DMS153 treated with DMSO at 0.1 percent for 48 hours (cell line): ENCODE results near the gene SCART1.
"Not testable (repeated sequence)": the region's sequence is repeated elsewhere in the genome, so short reads cannot be mapped to it uniquely, and the experiment has no call there.

ENCODE experiments used
- DNase-seq: peaks from one replicate; lab custom pipeline; 2025; ENCODE audit not compliant: unreplicated experiment; lab: John Stamatoyannopoulos, UW

Gene SCART1

DNA sequence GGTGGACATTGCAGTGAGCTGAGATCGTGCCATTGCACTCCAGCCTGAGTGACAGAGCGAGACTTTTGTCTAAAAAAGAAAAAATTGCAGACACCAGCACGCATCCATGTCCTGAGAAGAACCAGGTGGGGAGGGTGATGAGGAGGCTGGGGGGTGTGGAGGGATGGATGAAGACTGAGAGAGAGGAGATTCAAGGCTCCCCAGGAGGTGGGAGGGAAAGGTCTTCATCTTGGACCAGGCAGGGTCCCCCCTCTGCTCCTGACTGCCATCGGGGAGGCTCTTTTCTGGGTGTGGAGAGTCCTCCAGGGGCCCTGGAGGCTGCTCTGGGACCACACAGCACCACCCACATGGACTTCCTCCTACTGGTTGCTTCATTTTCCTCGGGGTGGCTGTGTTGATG is 1.5 kb downstream of the SCART1 start:
- DNase-seq: no peak

DNA sequence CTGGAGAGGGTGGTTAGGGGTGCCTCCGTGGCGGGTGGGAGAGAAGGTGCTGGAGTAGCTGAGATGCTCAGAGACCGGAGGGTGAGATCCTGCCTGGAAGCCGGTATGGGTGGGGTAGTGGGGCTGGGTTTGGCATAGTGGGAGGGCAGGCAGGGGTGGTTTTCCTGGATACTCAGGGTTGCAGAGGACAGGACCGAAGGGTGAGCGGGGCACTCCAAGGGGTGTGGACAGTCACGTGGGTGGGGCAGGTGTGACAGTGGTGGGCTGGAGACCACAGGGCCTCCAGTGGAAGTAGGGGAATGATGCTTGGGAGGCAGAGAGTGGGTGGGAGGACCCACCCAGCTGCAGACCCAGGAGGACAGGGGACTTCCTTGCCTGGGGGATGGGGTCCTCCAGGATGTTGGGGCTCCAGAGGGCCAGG is 1.9 kb downstream of the SCART1 start:
- DNase-seq: no peak

DNA sequence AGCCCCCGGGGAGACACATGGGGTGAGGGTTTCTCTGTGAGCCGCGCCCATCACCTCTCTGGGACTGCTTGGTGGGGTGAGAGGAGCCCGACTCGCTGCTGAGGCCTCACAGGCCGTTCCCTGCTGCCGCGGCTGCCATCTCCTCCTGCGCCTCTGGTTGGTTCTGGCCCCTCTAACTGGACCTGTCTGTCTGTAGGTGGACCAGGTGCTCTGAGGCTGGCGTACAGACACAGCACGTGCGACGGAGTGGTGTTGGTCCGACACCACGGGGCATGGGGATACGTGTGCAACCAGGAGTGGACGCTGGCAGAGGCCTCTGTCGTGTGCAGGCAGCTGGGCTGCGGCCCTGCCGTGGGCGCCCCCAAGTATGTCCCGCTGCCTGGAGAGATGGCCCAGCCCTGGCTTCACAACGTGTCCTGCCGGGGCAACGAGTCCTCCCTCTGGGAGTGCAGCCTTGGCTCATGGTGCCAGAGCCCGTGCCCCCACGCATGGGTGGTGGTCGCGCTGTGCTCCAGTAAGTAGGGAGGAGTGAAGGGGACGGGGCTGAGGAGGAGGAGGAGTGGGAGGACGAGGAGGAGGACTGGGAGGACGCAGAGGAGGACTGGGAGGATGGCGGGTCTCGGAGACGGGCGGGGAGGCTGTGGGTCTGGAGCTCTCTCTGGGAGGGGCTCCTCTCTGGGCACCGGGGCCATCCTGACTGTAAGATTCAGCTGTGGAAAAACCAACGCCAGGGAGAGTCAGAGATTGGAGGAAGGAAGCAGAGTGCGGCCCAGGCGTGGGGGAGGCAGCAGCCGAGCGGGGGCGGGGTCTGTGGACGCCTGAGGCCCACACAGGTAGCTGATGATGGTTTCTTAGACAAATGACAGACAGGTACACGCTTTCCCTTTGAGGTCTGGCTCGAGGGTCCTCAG is 2.6 kb downstream of the SCART1 start:
- no peak for DNase-seq

DNA sequence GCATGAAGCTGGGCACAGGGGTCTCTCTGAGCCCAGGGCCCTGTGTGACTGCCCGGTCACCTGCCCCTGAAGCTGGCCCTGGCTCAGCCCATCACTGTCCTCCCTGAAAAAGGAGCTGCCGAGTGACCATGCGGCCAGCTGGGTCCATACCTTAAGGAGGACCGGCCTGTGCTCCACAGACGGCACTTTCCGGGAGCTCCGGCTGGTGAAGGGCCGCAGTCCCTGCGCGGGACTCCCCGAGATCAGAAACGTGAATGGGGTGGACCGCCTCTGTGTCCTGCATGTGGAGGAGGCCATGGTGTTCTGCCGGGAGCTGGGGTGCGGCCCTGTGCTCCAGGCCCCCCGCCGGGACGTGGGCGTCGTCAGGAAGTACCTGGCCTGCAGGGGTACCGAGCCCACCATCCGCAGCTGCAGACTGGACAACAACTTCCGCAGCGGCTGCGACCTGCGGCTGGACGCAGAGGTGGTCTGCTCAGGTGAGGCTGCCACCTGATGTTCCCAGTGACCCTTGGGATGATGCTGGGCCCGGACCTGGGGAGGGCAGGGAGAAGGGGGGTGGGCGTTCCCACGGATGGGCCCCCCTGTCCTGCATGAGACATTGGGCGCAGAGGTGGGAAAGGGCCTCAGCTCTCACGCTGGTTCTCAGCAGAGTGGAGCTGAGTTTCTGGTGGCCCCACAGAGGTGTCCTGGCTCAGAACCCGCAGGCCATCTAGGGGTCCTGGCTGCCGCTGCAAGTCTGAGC is 3.5 kb downstream of the SCART1 start:
- DNase-seq: no peak

DNA sequence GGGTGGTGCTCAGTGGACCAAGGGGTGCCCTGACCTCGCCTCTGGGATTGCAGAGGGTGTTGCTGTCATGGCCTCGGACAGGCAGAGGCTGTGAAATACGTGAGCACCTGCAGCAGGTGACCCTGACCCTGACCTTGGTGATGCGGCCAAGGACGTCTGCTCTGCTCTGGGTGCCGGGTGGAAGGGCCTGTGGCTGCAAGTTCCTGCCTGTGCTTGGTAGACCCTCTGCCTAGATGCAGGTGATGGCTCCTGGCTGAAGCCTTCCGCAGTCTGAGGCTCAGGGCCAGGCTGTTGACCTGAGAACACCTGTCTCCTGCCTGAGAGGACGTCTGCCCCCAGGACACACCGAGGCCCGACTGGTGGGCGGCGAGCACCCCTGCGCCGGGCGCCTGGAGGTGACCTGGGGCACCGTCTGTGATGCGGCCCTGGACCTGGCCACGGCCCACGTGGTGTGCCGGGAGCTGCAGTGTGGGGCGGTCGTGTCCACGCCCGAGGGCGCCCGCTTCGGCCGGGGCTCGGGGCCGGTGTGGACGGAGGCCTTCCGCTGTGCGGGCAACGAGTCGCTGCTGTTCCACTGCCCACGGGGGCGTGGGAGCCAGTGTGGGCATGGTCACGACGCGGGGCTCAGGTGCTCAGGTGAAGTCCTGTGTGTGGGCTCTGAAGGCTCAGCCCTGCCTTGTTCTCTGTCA is 4.4 kb downstream of the SCART1 start:
- no peak for DNase-seq

DNA sequence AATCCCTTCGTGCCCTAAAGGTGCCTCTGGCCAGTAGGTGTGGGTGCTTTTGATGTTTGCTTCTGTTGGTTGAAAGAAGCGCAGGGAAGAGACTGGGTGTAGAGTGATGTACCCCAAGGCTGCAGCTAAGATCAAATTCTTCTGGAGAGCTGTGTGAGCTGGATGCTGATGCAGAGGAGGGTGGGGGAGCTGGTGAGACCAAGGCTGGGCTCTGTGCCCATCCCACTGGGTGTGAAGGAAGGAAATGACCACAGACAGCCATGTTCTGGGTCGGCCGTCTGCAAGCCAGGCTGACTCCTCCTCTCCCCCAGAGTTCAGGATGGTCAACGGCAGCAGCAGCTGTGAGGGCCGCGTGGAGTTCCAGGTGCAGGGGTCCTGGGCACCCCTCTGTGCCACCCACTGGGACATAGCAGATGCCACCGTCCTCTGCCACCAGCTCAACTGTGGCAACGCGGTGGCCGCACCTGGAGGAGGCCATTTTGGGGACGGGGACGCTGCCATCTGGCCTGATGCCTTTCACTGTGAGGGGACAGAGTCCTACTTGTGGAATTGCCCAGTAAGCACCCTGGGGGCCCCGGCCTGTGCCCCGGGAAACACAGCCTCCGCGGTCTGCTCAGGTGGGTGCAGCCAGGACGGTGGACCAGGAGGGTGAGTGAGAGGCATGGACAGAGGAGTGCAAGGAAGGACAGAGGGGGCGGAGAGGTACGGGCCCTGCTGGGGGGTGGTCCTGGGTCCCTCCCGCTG is 5.1 kb downstream of the SCART1 start:
- DNase-seq: no peak

DNA sequence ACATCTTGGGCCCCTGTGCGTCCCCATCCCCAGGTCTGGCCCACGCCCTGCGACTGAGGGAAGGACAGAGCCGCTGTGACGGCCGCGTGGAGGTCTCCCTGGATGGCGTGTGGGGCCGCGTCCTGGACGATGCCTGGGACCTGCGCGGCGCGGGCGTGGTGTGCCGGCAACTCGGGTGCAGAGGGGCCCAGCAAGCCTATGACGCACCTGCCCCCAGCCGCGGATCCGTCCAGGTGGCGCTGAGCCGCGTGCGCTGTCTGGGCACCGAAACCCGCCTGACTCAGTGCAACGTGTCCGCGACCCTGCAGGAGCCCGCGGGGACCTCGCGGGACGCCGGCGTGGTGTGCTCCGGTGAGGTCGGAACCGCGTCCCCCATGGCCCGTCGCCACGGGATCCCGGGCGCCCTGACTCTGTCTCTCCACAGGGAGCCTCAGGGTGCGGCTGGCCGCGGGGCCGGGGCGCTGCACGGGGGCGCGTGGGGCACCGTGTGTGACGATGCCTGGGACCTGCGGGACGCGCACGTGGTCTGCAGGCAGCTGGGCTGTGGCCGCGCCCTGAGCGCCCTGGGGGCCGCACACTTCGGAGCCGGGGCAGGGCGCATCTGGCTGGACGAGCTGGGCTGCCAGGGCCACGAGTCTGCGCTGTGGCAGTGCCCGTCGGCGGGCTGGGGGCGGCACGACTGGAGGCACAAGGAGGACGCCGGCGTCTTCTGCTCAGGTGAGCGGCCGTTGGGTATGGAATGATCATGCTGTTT is 5.9 kb downstream of the SCART1 start:
- DNase-seq: no peak

DNA sequence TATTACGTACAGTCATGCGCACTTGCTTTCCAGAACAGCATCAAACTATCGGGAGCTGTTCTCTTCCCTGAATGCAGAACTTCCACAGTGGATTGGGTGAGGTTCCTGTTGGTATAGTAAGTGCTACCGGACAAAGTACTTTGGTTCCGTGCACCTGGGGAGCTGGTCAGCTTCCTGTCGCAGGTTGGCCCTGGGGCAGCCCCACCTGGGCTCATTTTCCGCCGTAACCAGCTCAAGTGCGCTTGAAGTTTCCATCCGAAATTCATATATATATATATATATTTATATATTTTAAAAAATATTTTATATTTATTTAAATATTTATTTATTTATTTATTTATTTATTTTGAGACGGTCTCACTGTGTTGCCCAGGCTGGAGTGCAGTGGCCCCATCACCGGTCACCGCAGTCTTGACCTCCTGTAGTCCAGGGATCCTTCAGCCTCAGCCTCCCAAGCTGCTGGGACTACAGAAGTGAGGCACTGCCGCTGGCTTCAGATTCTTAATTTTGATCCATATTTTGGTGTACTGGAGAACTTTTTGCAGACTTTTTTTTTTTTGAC is 6.5 kb downstream of the SCART1 start:
- DNase-seq: no peak

DNA sequence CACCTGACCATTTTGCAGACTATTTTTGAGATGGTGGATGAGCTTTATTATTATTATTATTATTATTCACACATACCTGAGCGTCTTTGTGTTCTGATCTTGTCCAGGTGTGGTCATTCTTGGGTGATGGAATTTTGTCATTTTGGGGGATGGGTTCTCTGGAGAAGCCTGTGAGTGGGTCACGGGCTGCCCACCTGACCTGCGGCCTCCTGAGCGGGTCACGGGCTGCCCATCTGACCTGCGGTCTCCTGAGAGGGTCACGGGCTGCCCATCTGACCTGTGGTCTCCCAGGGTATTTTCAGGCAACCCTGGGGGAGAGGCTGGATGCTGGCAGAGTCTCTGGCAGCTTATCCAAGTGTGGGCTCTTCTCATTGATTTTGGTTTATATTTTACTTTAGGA is 7.3 kb downstream of the SCART1 start:
- DNase-seq: no peak

DNA sequence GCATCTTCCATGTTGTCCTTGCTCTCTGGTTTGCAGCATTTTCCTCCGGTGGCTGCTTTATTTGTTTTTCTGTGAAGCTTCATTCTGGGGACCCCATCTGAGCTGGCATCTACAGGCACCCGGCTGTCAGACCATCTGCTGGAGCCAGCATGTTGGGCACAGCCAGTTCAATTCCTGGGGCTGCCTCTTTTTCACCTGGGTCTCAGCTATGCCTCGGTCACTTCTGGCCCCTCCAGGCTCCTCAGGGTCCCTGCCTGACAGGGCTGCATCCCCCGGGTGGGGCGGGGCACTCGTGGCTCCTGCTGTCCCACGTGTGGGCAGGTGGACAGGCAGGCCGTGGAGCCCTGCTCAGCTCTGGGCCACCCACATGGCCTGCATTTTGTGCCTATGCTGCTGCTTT is 8.1 kb downstream of the SCART1 start:
- no peak for DNase-seq

DNA sequence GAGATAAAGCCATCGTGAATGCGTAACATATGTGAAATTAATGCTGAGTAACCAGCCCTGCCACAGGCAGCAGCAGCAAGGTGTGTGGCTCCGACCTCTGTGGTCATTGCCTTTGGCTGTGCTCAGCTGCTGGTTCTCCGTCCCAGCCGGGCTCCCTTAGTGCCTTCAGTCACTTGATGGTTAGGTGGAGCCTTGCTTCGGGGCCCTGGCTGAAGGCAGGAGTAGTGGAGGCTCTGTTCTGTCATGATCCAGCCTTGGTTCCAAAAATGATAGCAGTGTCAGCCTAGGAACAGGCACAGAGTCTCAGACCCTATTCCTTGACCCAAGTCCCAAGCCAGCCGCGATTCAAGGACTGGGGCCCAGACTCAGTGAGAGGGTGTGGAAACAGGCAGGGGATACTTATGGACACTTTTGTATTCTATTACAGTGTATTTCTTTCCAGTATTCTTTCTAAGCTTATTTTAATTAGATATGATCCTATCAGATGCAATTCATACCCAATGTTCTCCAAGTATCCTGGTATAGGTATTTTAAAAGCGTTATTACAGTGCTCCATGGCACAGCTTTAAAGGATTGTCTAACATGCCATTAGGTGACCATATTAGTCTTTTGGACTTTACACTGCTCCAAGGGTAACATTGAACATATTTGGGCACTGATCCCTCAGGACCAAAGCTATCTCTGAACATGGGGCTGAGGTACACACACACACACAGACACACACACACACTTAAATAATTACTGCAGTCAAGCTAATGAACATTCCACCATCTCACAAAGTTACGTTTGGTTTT is 9.0 kb downstream of the SCART1 start:
- no peak for DNase-seq

DNA sequence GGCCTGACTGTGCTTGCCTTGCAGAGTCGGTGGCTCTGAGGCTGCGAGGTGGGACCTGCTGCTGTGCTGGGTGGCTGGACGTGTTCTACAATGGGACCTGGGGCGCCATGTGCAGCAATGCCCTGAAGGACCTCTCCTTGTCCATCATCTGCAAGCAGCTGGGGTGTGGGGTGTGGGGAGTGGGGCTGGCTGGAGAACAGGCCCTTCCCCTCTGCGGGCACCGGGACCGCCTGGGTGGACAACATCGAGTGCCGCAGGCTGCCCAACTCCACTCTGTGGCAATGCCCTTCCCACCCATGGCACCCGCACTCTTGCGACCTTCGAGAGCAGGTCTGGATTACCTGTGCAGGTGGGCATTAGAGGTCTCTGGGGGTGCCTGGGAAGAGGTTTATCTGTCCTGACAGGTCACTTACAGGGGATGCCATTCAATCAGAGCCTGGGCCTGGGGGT is 10.9 kb downstream of the SCART1 start:
- no peak for DNase-seq

DNA sequence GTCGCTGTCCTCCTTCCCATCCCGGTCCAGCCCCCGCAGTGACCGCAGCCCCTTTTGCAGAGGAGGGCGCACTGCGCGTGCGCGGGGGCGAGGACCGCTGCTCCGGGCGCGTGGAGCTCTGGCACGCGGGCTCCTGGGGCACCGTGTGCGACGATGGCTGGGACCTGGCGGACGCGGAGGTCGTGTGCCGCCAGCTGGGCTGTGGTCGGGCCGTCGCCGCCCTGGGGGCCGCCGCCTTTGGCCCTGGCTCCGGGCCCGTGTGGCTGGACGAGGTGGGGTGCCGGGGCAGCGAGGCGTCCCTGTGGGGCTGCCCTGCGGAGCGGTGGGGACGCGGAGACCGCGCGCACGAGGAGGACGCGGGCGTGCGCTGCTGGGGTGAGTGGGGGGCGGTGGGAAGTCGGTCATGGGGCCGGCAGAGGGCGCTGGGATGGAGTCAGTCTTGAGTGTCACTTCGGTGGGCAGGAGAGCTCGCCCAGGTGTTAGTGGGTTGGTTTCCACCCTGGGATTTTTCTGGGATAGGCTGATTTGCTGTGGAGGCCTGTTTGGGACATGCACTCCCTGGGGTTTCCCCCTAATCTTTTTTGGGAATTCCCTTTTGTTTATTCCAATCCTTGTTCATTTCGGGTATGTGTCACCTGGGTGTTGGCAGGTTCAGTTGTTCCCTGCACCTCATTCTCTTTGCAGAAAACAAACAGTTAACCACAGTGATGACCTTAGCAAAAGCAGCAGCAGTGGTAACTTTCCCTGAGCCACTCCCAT is 11.6 kb downstream of the SCART1 start:
- no peak for DNase-seq

DNA sequence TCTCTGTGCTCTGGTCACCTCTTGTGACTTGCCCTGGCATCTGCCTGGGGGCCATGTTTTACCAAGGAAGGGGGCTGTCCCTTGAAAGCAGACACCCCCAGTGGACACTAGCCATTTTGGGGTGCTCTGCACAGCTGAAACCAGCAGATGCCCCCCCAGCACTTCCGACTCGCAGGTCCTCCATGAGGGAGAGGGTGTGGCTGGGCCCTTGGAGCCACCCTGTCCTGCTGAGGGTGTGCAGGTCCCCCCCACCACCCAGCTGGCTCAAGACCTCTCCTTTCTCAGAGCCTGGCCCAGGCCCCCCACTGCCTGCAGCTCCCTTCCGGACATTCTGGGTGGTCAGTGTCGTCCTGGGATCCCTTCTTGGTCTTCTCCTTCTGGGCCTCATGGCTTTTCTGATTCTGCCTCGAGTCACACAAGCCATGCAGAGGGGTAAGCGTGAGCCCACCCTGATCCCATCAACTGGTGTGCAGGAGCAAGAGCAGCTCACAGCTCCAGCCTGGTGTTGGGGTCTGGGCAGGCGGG is 12.3 kb downstream of the SCART1 start:
- no peak for DNase-seq

DNA sequence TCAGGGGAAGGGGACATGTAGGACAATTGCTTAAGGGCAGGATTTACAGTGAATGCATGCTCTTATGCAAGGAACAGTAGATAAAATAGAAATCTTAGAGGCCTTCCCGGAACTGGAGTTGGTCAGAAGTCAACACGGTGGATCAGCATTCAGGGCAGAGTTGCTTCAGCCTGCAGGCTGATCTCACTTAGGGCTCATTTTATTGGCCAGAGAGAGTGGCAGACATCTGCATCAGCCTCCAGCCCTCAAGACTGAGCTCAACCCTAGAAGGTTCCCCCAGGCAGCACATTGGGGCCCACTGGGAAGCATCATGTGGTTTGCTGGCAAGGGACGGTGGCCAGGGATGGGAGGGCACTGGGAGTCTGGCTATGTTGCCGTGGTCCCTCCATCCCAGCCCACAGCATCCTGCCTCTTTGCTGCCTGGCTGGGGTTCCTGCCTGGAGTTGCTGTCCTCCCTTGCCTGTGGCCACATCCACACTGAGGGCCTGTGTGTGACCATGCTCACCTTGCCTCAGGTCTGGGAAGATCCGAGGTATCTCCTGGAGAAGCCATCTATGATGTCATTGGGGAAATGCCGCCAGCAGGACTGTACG is 13.0 kb downstream of the SCART1 start:
- DNase-seq: no peak

DNA sequence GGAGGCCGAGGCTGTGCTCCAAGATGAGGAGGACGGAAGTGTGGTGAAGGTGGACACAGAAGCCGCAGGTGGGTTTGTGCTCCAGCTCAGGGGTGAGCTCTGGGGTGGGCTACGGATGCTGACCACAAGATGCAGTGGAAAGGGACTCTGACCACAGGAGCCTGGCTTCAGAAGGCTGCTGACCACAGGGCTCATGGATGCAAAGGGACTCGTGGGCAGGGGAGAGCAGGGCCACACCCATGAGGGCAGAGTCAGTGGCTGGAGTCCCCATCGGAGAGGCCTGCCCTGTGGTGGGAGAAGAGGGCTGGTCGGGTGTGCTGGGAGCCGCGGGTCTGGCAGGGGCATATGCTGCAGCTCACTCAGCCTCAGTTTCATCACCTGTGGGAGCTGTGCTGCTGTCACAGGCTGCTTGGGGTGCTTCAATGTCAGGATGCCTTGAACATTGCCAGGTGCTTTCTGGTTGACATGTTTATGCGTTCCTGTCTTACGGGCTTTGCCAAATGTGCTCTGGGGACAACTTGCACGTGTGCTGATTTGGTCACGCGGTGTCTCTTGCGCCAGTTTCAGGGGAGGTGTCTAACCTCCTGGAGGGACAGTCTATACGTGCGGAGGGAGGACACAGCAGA is 13.7 kb downstream of the SCART1 start:
- DNase-seq: no peak

DNA sequence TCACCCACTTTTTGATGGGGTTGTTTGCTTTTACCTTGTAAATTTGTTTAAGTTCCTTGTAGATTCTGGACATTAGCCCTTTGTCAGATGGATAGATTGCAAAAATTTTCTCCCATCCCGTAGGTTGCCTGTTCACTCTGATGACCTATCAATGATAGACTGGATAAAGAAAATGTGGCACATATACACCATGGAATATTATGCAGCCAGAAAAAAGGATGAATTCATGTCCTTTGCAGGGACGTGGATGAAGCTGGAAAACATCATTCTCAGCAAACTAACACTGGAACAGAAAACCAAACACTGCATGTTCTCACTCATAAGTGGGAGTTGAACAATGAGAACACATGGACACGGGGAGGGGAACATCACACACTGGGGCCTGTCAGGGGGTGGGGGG is 15.5 kb downstream of the SCART1 start:
- not testable (repeated sequence) for DNase-seq
